Neural cell (in vitro differentiated cells): ENCODE data around the gene CEP55. TPM values are rescaled to one million over a fixed set of nuclear protein-coding genes. Genes with fewer than 3 reads are reported as not detected.

Experiments
- H2AFZ ChIP-seq: fragments of 200-600, 300-800 bp; sonication (generic), shearing (Covaris generic); 2 replicates; pipeline ENCODE4 v1.6.0; 2014; ENCODE audit warnings: low read depth, mild to moderate bottlenecking, antibody characterized with exemption, low read length, moderate library complexity
- H3F3A ChIP-seq: fragments of 200-600 bp; shearing (Covaris generic); 2 replicates; pipeline ENCODE4 v1.6.1; 2016; ENCODE audit warnings: mild to moderate bottlenecking, moderate library complexity, mixed read lengths, antibody characterized with exemption, low read length; ENCODE audit not compliant: insufficient read depth, poor library complexity, severe bottlenecking
- H3K27ac ChIP-seq: fragments of 200-600, 300-800 bp; sonication (generic), shearing (Covaris generic); 2 replicates; pipeline ENCODE4 v1.5.1; 2014; ENCODE audit warnings: mild to moderate bottlenecking, low read length, moderate library complexity
- H3K27me3 ChIP-seq: fragments of 300-800, 200-600 bp; sonication (generic), shearing (Covaris generic); 2 replicates; pipeline ENCODE4 v1.6.0; 2014; ENCODE audit warnings: mild to moderate bottlenecking, low read depth, low read length, moderate library complexity; ENCODE audit not compliant: insufficient read depth
- H3K36me3 ChIP-seq: fragments of 300-800, 200-600 bp; sonication (generic), shearing (Covaris generic); 2 replicates; pipeline ENCODE4 v1.5.1; 2014; ENCODE audit warnings: mild to moderate bottlenecking, antibody characterized with exemption, low read length, moderate library complexity; ENCODE audit not compliant: insufficient read depth
- H3K4me2 ChIP-seq: fragments of 300-800, 200-600 bp; sonication (generic), shearing (Covaris generic); 2 replicates; pipeline ENCODE4 v1.6.0; 2014; ENCODE audit warnings: mild to moderate bottlenecking, low read length
- H3K4me3 ChIP-seq: fragments of 300-800, 200-600 bp; sonication (generic), shearing (Covaris generic); 2 replicates; pipeline ENCODE4 v1.5.1; 2014; ENCODE audit warnings: mild to moderate bottlenecking, low read length, moderate library complexity
- H3K79me2 ChIP-seq: fragments of 200-600 bp; shearing (Covaris generic); replicated peaks from 2 replicates; pipeline ENCODE4 v1.6.0; 2014; ENCODE audit warnings: mild to moderate bottlenecking, low read length, moderate library complexity; ENCODE audit not compliant: insufficient read depth
- H3K9ac ChIP-seq: fragments of 300-800, 200-600 bp; sonication (generic), shearing (Covaris generic); 2 replicates; pipeline ENCODE4 v1.6.1; 2016; ENCODE audit warnings: mild to moderate bottlenecking, low read length, mixed read lengths
- H3K9me2 ChIP-seq: fragments of 200-600 bp; shearing (Covaris generic); 2 replicates; pipeline ENCODE4 v1.6.1; 2016; ENCODE audit warnings: mild to moderate bottlenecking, low read length, mixed read lengths; ENCODE audit not compliant: insufficient read depth
- H3K9me3 ChIP-seq: fragments of 200-600, 300-800 bp; sonication (generic), shearing (Covaris generic); 2 replicates; pipeline ENCODE4 v1.6.1; 2016; ENCODE audit warnings: mild to moderate bottlenecking, mixed run types, low read length, moderate library complexity, mixed read lengths
- H4K20me1 ChIP-seq: fragments of 200-600 bp; shearing (Covaris generic); 2 replicates; pipeline ENCODE4 v1.6.1; 2016; ENCODE audit warnings: mild to moderate bottlenecking, mixed run types; ENCODE audit not compliant: insufficient read depth
- CTCF ChIP-seq: fragments of 450-650 bp; IDR thresholded peaks from 2 replicates; pipeline ENCODE4 v1.5.1; 2014; ENCODE audit warnings: antibody characterized with exemption, mild to moderate bottlenecking, moderate library complexity; ENCODE audit not compliant: poor library complexity, severe bottlenecking
- EP300 ChIP-seq: fragments of 450-650 bp; conservative IDR thresholded peaks from 2 replicates; pipeline ENCODE4 v1.6.1; 2014; ENCODE audit warnings: antibody characterized with exemption, mild to moderate bottlenecking, moderate library complexity; ENCODE audit not compliant: poor library complexity, severe bottlenecking
- EZH2 ChIP-seq: fragments of 200-600, 300-800 bp; shearing (Covaris generic), sonication (generic); IDR thresholded peaks from 2 replicates; pipeline ENCODE4 v1.6.1; 2014; ENCODE audit warnings: antibody characterized with exemption, low read length, borderline replicate concordance, mild to moderate bottlenecking; ENCODE audit not compliant: insufficient read depth, poor library complexity, severe bottlenecking
- MXI1 ChIP-seq: fragments of 450-650 bp; conservative IDR thresholded peaks from 2 replicates; pipeline ENCODE4 v1.6.1; 2014; ENCODE audit warnings: antibody characterized with exemption, mild to moderate bottlenecking; ENCODE audit not compliant: poor library complexity, severe bottlenecking
- POLR2AphosphoS5 ChIP-seq: IDR thresholded peaks from 2 replicates; pipeline ENCODE4 v1.6.1; 2012
- RAD21 ChIP-seq: fragments of 450-650 bp; conservative IDR thresholded peaks from 2 replicates; pipeline ENCODE4 v1.6.1; 2014; ENCODE audit warnings: antibody characterized with exemption, mild to moderate bottlenecking, moderate library complexity
- REST ChIP-seq: IDR thresholded peaks from 2 replicates; pipeline ENCODE4 v1.6.1; 2012; ENCODE audit warnings: borderline replicate concordance
- SMC3 ChIP-seq: fragments of 450-650 bp; conservative IDR thresholded peaks from 2 replicates; pipeline ENCODE4 v1.6.1; 2014; ENCODE audit warnings: antibody characterized with exemption, mild to moderate bottlenecking, moderate library complexity; ENCODE audit not compliant: poor library complexity
- TAF1 ChIP-seq: IDR thresholded peaks from 2 replicates; pipeline ENCODE4 v1.6.1; 2012; ENCODE audit warnings: low read depth
- polyA plus RNA-seq: library from polyadenylated mRNA; depleted of rRNA; stranded (reverse); fragments of >200 nt; gene quantifications from 2 replicates; pipeline ENCODE4 v1.2.3, GENCODE V29; 2014

CEP55 gene
- polyA plus RNA-seq, 1 donor from 2014 or later: 0.67 TPM

- H4K20me1 ChIP-seq: no peaks in the 10 kb centered on the region
- no peak overlapping the region for H3K27ac ChIP-seq
- no peaks in the 10 kb centered on the region for H3K9me2 ChIP-seq
- H3K9ac ChIP-seq: no peak overlapping the region
- H3K9me3 ChIP-seq: no peaks in the 10 kb centered on the region
- no peaks in the 10 kb centered on the region for H3K36me3 ChIP-seq
- no peak overlapping the region for H3K4me3 ChIP-seq
- no peaks in the 10 kb centered on the region for H3F3A ChIP-seq
- H3K27me3 ChIP-seq: no peaks in the 10 kb centered on the region
- no peak overlapping the region for H2AFZ ChIP-seq
- no peak overlapping the region for H3K4me2 ChIP-seq
- H3K79me2 ChIP-seq: no peaks in the 10 kb centered on the region
- TF ChIP-seq POLR2AphosphoS5 (no peak), RAD21 (no peak), MXI1 (no peak), CTCF (no peak), TAF1 (no peak), SMC3 (no peak), REST (no peak), EZH2 (no peak), EP300 (no peak)
These were observed 35.2 kb upstream of the CEP55 start for GRCh38 chr10:93461109-93461806.

- Histone ChIP-seq H3K79me2 (no peaks in the 10 kb centered on the region), H3K36me3 (no peaks in the 10 kb centered on the region), H2AFZ (no peak overlapping the region), H3K4me3 (no peak overlapping the region), H3K9me2 (no peaks in the 10 kb centered on the region), H3K27me3 (no peaks in the 10 kb centered on the region), H4K20me1 (no peaks in the 10 kb centered on the region), H3K27ac (no peak overlapping the region), H3K9me3 (no peaks in the 10 kb centered on the region), H3K4me2 (no peak overlapping the region), H3K9ac (no peak overlapping the region), H3F3A (no peaks in the 10 kb centered on the region)
- TF ChIP-seq MXI1 (no peak), EZH2 (no peak), POLR2AphosphoS5 (no peak), EP300 (no peak), CTCF (no peak), RAD21 (no peak), REST (no peak), SMC3 (no peak), TAF1 (no peak)
These were observed 34.6 kb upstream of the CEP55 start for GRCh38 chr10:93461807-93462178.
